NK-92 (cell line): ENCODE measurements around the gene NCR2.
"Not testable (repeated sequence)": the region's sequence is repeated elsewhere in the genome, so short reads cannot be mapped to it uniquely, and the experiment has no call there.

Experiments
- DNase-seq: peaks from one replicate; lab custom pipeline; 2025; ENCODE audit not compliant: unreplicated experiment; lab: John Stamatoyannopoulos, UW

NCR2 gene, protein sequence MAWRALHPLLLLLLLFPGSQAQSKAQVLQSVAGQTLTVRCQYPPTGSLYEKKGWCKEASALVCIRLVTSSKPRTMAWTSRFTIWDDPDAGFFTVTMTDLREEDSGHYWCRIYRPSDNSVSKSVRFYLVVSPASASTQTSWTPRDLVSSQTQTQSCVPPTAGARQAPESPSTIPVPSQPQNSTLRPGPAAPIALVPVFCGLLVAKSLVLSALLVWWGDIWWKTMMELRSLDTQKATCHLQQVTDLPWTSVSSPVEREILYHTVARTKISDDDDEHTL

DNA sequence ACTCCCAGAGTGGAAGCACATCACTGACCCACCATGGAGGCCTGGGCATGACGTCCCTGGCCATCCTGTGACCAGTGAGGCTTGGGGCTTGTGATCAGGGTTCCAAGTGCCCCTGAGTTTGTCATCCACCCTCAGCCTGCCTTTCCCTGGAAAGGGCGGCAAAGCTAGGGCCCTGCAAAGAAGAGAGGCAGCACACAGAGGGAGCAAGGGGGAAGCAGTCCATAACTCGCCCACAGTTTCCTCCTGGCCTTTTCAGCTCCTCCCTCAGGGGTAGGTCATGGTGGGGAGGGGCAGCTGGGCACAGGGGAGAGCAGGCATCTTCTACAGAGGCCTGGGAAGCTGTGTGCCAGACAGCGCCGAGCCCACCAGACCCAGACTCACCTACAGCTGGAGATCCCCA, at the start of gene NCR2:
Gene NCR2 (plus strand): TSS at position 313 of the 400 bp plus-strand sequence. CDS start 269 bp downstream, outside the sequence.
- DNase-seq = no peak

DNA sequence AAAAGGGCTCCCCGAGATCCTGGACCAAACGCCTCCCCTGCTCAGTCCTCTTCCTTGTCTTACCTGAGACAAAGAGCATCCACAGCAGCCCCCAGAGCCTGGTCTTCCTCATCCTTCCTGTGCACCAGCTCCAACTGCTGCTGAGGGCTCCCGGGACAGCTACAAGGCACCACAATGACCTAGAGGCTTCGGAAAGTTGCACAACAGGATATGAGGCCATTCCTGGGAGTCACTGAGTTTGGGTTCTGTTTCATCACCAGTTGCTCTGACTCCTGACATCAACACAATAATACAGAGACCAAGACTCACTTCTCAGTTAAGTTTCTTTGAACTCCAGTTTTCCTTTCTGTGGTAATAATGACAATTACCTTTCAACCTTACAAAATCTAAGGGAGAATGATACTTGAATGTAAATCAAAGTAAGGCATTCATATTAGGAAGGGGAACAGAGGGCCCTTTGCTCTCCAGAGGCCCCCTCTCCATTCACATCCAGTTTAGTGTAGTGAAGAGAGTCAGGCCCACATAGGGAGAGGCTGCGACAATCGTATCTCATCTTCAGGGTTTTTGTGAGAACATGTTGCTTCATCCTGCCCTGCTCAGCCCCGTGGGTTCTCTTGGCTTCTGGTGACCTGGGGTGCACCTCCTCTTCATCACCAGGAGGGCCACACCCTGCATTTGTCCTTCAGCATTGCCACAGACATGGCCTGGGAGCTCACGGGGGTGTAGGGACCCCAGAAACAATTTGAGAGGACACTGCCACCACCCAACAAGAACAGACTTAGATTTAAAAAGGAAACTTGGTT, 48.7 kb upstream of the NCR2 start, which contains the start of gene TREM1:
Gene TREM1 (minus strand): TSS at position 139 of the 803 bp plus-strand sequence. CDS start 27 bp downstream, at position 112.
- no peak for DNase-seq

DNA sequence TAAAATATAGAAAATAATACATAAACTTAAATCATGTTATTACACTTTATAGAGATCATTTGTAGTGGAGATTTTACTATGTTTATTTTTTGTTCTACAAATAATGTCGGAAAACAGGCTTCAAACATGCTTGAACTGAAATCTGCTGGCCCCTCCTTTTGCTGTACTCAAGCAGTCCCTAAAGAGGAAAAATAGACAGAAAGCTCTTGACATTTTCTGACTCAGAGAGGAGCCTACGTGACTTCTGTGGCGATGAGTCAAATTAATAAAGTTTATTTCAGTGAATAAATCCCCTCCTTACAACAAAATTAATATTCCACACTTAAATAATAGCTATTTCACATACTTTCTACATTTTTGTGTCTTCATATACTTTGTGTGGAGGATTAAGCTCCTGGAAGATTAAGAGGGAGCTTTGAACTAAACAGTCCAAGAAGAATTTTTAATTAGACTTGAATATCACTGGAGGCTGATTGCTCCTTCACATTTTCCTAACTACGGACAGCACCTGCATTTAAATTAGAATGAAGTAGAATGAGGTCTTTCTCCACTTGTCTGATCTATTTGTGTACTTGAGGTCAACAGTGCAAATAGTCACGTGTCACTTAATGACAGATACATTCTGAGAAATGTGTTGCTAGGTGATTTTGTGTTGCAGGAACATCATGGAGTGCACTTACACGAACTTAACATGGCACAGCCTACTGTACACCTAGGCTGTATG, 47.2 kb upstream of the NCR2 start:
- no peak for DNase-seq

DNA sequence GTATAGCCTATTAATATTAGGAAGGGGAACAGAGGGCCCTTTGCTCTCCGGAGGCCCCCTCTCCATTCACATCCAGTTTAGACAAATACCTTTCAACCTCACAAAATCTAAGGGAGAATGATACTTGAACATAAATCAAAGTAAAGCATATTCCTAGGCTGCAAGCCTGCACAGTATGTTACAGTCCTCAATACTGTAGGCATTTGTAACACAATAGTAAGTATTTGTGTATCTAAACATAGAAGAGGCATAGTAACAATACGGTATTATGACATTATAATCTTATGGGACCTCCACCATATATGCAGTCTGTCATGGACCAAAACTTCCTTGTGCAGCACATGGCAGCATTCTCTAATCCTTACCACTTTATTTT, 46.7 kb upstream of the NCR2 start:
- DNase-seq = no peak

DNA sequence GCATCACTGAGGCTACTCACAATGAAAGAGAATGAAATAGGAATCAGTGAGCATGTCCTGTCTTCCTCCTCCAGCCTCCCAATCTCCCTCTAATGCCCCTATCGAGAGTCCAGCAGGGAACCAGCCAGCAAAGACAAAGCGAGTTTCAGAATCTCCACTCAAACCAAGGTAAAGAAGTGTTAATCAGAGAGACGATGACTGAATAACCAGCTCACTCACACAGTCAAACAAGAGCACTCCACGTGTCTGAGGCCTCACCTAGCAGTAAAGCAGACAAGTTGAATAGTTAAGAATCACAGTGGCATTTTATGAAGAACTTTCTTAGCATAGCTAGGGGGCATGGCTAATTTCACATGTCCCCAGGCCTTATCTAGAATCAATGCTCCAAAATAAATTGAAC, 45.6 kb upstream of the NCR2 start:
- no peak for DNase-seq

DNA sequence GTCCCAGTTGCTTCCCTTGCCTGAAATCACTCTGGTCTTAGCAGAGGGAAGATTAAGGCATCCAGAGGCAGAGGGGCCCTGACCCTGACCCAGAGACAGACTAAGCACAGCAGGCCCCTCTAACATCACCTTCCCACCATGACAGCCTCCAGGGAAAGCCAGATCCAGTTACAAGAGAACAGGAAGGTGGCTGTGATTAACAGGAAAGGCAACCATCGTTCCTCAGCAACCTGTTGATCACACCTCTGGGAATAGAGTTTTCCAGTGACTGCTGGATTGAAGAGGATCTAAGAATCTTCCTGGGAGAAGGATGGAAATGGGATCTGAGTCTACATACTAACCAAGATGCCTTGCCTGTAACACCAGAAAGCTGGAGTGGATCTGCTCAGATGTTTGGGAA, 43.7 kb upstream of the NCR2 start:
- no peak for DNase-seq

DNA sequence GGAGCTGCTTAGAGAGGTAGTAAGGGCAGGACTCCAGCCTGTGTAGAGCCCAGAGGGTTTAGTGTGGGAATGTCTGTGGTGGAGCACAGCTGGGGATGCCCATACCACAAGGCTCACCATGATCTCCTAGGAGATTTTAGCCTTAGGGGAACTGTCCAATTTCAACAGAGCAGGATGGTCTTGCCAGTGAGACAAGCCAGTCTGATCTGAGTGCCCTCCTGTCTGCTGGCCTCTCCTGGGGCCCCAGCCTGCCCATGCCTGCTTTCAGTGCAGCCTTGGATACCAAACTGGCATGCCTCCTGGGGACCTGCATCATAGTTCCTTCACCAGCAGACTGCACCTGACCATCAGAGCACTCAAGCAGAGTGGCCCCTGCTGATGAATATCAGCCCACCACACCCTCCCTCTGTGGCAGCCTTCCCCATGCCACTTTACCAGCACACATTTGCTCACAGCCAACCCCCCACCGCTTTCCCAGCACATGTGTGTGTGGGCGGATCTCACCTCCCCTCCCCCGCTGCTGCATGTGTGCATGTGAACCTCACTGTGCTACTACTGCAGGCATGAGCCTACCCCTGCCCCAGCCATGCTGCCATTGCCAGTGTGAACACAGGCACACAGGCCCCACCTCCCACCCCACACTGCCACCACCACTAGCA, 41.1 kb upstream of the NCR2 start:
- DNase-seq = no peak

DNA sequence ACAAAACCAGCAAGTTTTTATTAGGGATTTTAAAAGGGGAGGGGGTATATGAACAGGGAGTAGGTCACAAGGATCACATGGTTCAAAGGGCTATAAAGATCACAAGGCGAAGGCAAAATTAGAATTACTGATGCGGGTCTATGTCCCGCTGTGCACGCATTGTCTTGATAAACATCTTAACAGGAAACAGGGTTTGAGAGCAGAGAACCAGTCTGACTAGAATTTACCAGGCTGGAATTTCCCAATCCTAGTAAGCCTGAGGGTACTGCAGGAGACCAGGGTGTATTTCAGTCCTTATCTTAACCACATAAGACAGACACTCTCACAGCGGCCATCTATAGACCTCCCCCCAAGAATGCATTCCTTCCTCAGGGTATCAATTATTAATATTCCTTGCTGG, 38.2 kb upstream of the NCR2 start:
- DNase-seq = not testable (repeated sequence)

DNA sequence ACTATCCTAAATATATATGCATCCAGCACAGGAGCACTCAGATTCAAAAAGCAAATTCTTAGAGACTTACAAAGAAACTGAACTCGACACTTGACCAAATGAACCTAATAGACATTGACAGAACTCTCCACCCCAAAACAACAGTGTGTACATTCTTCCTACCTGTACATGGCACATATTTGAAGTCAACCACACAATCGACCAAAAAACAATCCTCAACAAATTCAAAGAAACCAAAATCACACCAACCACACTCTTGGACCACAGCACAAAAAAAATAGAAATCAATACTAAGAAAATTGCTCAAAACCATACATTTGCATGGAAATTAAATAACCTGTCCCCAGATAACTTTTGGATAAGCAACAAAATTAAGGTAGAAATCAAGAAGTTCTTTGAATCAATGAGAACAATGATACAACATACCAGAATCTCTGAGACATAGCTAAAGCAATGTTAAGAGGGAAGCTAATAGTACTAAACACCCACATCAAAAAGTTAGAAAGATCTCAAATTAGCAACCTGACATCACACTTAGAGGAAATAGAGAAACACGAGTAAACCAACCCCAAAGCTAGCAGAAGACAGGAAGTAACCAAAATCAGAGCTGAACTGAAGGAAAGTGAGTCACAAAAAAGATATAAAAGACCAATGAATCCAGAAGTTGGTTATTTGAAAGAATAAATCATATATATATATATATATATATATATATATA, 36.5 kb upstream of the NCR2 start:
- no peak for DNase-seq

DNA sequence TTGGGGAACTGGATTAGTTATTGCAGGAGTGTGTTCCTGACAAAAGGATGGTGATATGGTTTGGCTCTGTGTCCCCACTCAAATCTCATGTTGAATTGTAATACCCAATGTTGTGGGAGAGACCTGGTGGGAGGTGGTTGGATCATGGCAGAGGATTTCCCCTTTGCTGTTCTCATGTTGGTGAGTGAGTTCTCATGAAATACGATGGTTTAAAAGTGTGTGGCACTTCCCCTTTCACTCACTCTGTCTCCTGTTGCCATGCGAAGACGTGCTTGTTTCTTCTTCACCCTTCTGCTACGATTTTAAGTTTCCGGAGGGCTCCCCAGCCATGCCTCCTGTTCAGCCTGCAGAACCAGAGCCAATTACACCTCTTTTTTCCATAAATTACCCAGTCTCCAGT, 32.8 kb upstream of the NCR2 start:
- no peak for DNase-seq

DNA sequence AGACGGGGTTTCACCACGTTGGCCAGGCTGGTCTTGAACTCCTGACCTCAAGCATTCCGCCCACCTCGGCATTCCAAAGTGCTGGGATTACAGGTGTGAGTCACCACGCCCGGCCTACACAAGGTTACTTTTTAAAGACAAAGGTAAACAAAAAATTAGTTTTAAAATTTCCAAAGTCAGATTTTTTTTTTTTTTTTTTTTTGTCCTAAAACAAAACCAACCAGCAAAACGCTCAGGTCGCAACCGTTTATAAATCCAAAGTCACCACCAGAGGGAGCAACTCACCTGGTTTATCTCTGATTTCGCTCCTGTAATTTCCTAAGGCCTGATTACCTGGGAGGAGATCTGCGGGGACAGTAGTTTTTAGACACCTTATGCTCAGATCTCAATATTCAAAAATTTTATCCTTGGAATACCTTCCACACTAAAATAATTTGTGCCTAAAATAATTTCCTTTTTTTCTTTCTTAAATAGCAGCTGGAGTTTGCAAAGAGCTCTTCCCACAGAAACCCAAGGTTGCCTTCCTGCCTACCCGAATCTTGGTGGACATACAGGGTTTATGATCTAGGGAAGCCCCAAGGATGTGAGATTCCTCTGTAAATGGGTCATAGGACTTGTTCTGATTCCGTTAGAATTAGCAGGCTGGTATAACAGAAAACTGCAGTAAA, 29.1 kb upstream of the NCR2 start:
- DNase-seq = no peak

DNA sequence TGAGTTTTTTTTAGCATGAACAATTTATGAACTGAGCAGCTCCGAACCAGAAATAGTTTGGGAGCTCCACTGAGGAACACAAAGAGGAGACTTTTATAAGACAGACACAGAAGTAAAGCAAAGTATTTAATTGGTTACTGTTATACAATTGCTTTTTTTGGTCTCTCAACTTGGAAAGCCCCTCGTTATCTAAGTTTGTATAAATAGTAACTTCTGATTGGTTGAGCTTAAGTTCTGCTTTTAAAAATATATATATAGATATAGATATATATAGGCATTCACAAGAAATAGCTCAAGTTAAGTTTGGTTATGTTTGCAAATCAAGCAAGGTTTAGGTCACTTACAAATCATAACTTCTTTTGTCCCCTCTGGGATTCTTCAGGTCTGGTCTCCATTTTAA, 20.2 kb upstream of the NCR2 start:
- DNase-seq = no peak

DNA sequence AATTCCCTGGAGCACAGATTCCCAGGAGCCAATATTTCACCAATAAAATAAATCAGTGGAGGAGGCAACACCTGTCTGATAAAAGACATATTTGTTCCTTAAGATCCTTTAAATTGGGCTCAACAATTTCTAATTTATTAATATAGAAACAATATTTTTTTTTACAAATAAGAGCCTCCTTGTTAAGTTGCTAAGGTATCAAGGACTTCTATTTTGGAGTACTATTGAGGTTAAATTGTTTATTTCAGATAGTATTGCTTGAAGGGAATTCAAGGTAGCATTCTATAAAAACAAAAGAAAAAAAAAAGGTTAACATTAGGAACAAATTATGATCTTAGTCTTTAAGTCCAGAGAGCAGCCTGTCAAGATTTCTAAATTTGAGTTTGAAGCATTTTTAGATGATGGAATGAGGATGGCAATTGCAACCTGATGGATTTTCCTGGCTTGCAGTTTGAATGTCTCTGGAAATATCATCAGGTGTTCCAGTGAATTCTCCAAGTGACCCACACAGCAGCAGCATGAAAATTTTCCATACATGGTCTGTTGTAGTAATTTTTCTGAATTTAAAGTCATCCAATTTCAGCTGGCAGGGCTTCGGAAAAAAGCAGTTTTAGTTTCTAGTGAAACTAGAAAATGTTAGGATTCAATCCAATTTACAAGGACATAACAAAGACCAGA, 19.3 kb upstream of the NCR2 start:
- no peak for DNase-seq

DNA sequence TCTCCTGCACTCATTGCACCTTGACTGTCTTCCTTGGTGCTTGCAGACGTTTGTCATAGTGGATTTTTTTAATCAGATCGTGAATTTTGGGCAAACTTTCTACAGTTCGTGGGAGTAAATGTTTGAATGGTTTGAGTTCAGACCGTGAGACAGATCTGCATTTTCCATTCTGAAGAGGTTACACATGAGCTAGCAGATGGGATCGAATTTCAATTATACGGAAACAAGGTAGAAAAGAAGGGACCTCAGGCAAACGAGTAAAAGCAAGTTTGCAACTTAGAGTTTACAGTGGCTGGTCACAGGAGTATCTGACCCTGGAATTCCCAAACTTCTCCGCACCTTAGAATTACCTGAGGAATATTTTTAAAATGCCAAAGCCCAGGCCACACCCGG, 17.2 kb upstream of the NCR2 start:
- DNase-seq = no peak

DNA sequence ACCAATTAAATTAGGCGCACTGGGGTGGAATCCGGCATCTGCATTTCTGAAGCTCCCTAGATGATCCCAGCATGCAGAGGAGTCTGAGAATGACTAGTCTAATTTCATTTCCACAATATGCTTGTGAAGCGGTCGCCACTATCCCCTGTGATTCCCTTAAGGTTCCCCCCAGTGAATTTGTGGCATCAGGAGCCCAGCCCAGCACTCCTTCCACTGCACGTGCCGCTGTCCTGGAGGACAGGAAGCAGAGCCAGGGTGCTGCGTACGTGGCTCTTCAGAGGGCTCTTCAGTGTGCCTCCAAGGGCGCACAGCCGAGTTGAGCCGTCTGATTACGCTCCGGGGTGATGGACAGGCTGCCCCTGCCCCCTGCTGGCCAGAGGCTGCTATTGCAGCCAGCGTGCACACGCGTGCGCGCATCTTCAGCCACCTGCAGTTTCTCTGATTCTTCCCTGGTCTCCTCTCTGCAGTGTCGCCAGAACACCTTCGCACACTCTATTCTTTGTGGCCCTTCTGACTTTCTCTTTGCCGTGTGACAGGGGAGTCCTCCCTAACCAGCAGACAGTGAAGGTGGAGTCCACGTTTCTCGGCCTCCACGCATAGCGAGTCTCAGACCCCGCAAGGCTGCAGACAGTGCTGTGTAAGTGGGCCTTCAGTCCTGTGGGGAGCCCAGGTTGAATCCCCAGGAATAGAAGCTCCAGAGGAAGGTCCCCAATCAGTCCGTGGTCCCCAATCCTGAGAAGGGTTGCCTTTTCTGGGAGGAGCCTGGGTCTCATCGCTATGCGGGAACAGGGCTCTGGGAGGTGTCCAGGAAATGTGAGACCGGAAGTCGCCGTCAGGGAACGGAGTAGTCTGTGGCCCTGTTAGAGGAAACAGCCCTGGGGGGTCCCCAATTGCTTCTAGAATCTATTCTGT, 16.5 kb upstream of the NCR2 start:
- DNase-seq = no peak

DNA sequence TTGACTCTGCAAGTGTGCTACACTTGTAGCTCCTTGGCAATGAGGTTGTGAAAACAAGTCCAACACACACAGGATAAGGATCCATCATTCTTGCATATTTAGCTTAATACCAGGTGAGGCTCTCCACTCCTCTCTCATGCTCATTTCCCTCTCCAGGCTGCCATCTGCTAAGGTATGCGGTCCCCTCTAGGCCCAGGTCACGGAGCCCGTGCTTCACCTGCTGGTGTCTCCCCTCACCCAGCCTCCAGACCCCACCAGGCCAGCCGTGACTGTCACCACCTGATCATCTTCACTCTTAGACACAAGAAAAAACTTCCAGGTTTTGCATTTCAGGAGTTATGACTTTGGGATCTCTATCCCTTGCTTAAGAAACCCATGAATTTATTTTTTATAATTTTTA, 14.2 kb upstream of the NCR2 start:
- no peak for DNase-seq

DNA sequence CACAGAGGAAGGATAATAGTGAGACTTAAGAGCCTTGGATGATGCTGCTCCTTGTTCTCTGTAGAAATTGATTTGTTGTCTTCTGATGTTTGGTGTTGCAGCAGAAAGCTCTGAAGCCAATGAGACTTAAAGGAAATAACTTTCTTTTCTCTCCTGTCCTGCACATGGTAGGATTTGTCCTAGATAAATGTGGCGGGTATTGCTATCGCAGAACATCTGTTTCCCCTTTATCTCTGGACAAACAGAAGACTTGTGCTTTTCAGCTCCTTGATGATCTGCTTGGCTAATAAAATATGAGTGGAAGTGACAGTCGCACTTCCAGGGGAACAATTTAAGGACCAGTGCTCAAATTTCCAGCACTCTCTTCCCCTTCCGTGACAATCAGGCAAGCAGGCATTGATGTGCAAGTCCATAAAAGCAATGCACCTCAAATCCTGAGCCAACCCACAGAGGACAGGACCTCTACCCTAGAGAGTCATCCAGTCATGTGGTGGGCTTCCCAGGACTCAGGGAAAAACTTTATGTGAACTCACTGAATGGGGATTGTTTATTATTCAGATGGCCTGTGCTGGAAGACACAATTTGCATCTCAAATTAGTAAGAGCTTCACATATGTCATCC, 9.9 kb upstream of the NCR2 start:
- no peak for DNase-seq

DNA sequence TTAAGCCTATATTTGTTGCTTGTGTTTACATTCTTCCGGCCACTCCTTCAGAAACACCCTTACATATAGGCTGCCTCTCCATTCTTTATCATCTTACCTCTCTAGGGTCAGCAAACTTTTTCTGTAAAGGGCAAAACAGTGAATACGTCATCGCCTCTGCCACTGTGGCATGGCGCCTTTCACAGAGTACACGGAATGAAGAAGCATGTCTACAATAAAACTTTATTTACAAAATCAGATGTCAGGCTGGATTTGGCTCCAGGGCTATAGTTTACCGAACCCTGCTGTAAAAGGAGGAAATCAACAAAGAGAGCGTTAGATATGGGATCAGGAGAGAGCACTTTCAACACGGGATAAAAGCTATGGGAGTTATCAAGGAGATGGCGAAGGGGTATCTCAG, 9.3 kb upstream of the NCR2 start:
- no peak for DNase-seq
